Islet of Langerhans (tissue), 1 donor: ENCODE results near the gene DGKI.

Source experiments
- FAIRE-seq: peaks from one replicate; lab custom pipeline; 2011; peaks lifted over from hg19 to GRCh38; lab: Jason Lieb, UNC

DGKI gene

GRCh38 chr7:137591421-137591837, 255.3 kb downstream of the DGKI start:
- FAIRE-seq = no peak

GRCh38 chr7:137590756-137591305, 255.9 kb downstream of the DGKI start:
- FAIRE-seq = no peak

- no peak for FAIRE-seq
Measured at GRCh38 chr7:137590071-137590755, 256.6 kb downstream of the DGKI start.

- FAIRE-seq = no peak
Measured at GRCh38 chr7:137587326-137587725, 259.4 kb downstream of the DGKI start.

- FAIRE-seq = no peak
Measured at GRCh38 chr7:137585591-137585990, 261.2 kb downstream of the DGKI start.

GRCh38 chr7:137583172-137583571, 263.6 kb downstream of the DGKI start:
- no peak for FAIRE-seq

DNA sequence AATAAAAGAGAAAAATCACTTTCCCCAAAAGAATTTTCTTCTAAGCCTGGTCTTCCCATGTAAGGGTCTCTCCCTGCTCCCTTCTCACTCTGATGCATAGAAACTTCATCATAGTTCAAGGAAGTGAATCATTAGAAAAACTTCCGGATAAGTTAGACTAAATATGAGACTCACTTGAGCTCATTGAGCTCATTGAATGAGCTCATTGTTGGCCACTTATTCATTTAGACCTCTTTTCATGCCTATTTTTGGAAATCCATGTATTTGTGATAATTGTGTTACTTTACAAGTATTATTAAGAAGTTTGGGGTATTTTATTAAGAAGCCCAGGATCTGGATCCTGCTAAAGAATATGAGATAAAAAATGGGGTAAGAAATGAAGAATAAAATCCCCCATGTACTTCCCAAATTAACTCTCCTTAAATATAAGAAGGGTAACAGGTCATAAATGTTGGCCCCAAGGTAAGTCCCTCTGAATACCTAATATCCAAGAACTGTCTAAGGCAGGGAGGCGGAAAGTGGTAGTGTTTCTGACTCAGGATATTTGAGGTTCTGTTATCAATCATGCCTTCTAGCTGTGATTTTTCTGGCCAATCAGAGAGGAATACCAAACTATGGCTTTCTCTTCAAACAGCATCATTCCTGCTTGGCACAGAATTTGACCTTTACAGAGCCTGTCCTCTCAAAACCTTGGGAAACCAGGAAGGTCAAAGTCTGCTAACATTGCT, 266.7 kb downstream of the DGKI start:
- no peak for FAIRE-seq

GRCh38 chr7:137578541-137578940, 268.2 kb downstream of the DGKI start:
- no peak for FAIRE-seq

GRCh38 chr7:137577184-137577583, 269.6 kb downstream of the DGKI start:
- FAIRE-seq = no peak

DNA sequence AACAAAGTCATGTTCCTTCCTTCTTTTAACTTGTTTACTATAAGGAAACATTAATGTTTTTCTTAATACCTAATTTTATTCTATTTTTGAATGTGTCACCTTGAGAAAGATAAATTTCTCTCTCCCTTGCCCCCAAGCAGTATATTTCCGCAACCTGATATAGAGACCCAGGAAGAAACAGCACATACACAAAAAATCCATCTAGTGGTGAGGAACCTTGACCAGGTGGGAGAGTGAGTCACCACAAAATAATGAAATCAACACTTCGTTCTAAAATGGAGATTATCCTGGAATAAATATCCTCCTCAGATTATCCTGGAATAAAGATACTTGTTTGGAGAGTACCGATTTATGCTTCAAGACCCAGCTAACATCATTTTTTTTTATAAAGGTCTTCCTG, 270.3 kb downstream of the DGKI start:
- no peak for FAIRE-seq

- FAIRE-seq = no peak
Measured at GRCh38 chr7:137574812-137575211, 272.0 kb downstream of the DGKI start.

DNA sequence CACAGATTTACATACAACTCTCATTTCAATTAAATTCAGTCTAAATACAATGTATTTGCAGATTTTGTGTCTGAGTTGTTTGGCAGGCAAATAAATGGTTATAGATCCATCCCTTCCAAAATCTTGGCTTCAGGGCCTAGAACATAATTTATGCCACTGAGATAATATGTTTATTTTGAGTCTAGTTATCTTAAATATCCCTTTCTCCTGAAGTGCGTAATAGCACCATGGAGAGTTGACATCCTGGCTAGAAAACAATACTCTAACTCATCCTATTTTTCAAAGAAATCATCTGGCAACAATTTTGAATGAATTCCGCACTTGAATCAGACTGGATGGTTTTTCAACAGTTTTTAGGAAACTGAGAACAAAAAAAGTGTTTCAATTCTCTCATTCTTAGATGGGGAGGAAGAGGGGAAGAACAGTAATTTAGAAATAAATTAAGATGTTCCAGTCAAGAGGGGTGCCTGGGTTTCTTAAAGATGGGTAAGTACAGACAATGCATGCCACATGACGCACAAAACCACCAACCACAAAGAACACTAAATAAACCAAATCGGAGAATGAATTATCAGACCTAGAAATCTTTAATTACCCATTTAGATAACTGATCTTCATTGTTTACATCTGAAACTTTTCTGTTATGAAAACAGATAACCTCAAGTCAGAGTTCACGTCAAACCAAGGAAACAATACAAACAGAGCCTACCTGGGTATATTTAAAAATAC, 274.6 kb downstream of the DGKI start:
- no peak for FAIRE-seq

- FAIRE-seq = no peak
Measured at GRCh38 chr7:137564677-137565076, 282.1 kb downstream of the DGKI start.

DNA sequence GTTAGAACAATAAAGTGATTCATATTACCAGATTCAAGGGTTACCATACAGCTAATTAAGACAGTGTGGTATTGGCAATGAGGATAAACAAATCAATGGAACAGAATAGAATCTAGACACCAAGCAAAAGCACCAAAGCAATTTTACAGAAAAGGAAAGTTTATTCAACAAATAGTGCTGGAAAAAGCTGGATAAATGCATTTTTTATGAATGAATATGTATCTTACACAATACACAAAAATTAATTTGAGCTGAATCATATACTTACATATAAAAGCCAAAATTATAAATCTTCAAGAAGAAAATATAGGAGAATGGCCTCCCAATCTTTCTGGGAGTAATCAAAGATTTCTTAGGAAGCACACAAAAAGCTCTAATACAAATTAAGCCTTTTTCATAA, 282.8 kb downstream of the DGKI start:
- no peak for FAIRE-seq

- no peak for FAIRE-seq
Measured at GRCh38 chr7:137547485-137547884, 299.3 kb downstream of the DGKI start.

DNA sequence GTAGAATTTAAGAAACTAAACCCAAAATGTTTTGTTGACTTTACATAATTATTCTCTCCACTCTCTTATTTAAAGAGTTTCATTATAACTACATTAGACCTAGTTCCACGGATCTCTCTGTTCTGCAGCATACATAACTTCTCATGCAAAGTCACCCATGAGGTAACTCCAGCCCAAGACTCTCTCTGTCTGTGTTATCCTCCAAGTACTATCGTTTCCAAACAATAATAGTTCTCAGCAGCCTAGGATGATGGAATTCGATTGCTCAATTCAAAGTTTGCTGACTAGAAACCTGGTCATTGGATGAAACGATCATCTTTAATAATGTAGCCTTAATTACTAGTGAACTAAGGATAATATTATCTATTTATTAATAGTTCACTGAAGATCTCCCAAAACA, 300.1 kb downstream of the DGKI start:
- no peak for FAIRE-seq

GRCh38 chr7:137546009-137546408, 300.8 kb downstream of the DGKI start:
- FAIRE-seq = no peak

- FAIRE-seq = no peak
Measured at GRCh38 chr7:137545059-137545716, 301.6 kb downstream of the DGKI start.

DNA sequence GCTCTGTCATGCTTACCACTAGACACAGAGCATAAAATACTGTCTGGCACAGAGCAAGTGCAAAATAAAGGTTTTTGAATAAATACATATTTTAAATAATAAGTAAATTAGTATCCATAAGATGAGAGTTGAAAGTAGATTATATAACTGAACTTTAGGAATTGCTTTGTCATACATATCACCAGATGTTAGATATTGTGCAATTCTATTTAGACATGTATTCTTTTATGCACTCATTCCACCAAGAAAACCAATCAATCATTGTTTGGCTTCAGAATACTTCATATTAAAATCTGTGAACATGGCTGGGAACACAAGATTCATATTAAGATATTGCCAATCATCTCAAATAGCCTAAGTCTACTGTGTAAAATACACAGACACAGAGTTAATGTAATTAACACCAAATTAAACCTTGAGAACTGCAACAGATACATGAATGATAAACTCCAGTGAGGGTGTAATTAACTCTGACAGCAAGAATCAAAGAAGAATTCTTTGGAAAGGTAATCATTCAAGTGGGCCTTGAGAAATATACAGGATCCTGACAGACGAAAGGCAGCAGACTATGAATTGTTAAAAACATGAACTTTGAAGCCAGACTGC, 302.2 kb downstream of the DGKI start:
- FAIRE-seq = no peak

DNA sequence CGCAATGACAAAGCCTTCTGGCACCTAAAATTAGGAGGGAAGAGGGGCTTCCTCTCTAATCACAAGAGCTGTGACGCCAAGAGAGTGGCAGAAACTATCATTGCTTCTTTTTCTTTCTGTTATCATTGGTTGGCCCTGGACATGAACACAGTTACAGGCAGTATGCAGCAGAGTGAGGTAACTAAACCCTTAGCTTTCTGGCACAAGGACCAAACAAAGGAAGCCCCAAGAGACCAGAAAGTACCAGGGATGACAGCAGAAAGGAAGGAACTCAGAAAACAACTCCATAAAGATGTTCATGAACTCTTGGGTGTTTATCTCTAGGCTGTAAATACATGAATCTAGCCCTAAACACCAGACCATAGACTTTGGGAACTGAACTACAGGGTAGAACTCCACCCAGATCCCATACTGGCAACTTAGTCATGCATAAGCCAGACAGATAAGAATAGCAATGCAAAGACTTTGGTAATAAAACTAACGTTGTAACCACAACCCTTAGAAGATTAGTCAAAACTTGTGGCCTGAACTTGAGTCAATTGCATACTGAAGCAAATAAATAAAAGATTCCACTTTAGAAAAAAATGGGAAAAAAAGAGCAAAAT, 307.6 kb downstream of the DGKI start:
- no peak for FAIRE-seq

GRCh38 chr7:137538361-137538762, 308.4 kb downstream of the DGKI start:
- no peak for FAIRE-seq

DNA sequence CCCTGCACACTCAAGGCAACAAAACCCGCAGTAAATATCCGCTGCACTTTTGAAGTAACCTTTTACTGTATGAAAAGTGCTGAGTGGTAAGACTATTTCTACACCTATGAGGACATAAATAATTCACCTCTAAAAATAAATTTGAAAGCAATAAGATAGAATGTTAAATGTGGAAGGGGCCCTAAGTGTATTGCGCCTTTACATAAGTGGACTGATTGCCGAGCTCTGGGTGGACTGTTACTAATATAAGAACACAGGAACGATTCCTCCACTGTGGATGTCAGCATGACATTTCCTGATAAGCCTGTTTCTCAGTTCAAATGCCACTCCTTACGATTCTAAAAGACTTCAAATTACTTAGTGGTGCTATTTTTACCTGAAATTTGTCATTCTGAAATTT, 311.2 kb downstream of the DGKI start:
- FAIRE-seq = no peak
